PC-3 (cell line): ENCODE data around the gene ANKFN1. TPM values are rescaled to one million over a fixed set of nuclear protein-coding genes. Genes with fewer than 3 reads are reported as not detected.

Source experiments
- ATAC-seq: fragments of 200-7000 bp; cut with Tn5 transposase; 2 replicates; pipeline ENCODE4 v1.9.1; 2020; ENCODE audit warnings: mild to moderate bottlenecking, moderate library complexity
- BruUV-seq: library from RNA; stranded (reverse); fragments of 400-500 nt; replicated peaks from 2 replicates; lab custom pipeline; 2021; lab: Mats Ljungman, UMichigan
- CTCF ChIA-PET: fragments of 300-600 bp; sonication (Branson Sonifier 250); formaldehyde crosslinking; loops from one replicate; lab custom pipeline; 2022; ENCODE audit warnings: antibody characterized with exemption; lab: Charles Lee
- POLR2A ChIA-PET: fragments of 300-600 bp; sonication (Branson Sonifier 250); formaldehyde crosslinking; loops from one replicate; lab custom pipeline; 2022; ENCODE audit warnings: antibody characterized with exemption; ENCODE audit not compliant: unreplicated experiment; lab: Charles Lee
- DNase-seq: peaks from one replicate; pipeline ENCODE4 v3.0.0-alpha.2; 2015
- H2AFZ ChIP-seq: fragments of 300-600 bp; sonication (generic); 2 replicates; pipeline ENCODE4 v1.6.0; 2016; ENCODE audit warnings: antibody characterized with exemption, low read length
- H3F3A ChIP-seq: fragments of 300-600 bp; sonication (generic); one replicate; pipeline ENCODE4 v1.6.0; 2017; ENCODE audit warnings: antibody characterized with exemption, low read length, control low read depth, mild to moderate bottlenecking; ENCODE audit not compliant: unreplicated experiment
- H3K27ac ChIP-seq: fragments of 300-600 bp; sonication (generic); 2 replicates; pipeline ENCODE4 v1.5.1; 2016; ENCODE audit warnings: mild to moderate bottlenecking, low read length
- H3K27me3 ChIP-seq: fragments of 300-600 bp; sonication (generic); 2 replicates; pipeline ENCODE4 v1.6.1; 2016; ENCODE audit warnings: low read length, mixed read lengths
- H3K36me3 ChIP-seq: fragments of 300-600 bp; sonication (generic); 2 replicates; pipeline ENCODE4 v1.6.1; 2016; ENCODE audit warnings: low read depth, mixed run types, low read length, mixed read lengths
- H3K4me1 ChIP-seq: fragments of 300-600 bp; sonication (generic); 2 replicates; pipeline ENCODE4 v1.5.1; 2016; ENCODE audit warnings: low read length; ENCODE audit not compliant: insufficient read depth
- H3K4me2 ChIP-seq: fragments of 300-600 bp; sonication (generic); 2 replicates; pipeline ENCODE4 v1.6.0; 2016; ENCODE audit warnings: low read length
- H3K4me3 ChIP-seq: fragments of 300-600 bp; sonication (generic); 2 replicates; pipeline ENCODE4 v1.5.1; 2016; ENCODE audit warnings: mild to moderate bottlenecking, low read length, mixed read lengths
- H3K79me2 ChIP-seq: fragments of 300-600 bp; sonication (generic); 2 replicates; pipeline ENCODE4 v1.6.1; 2017; ENCODE audit warnings: low read length, mixed read lengths
- H3K9ac ChIP-seq: fragments of 300-600 bp; sonication (generic); 2 replicates; pipeline ENCODE4 v1.6.0; 2016; ENCODE audit warnings: mild to moderate bottlenecking, low read length
- H3K9me2 ChIP-seq: fragments of 300-600 bp; sonication (generic); replicated peaks from 2 replicates; pipeline ENCODE4 v1.6.1; 2016; ENCODE audit warnings: mixed run types, low read length, mixed read lengths
- H3K9me3 ChIP-seq: fragments of 300-600 bp; sonication (generic); 2 replicates; pipeline ENCODE4 v1.6.1; 2016; ENCODE audit warnings: low read length, mixed read lengths
- H4K20me1 ChIP-seq: fragments of 300-600 bp; sonication (generic); 2 replicates; pipeline ENCODE4 v1.6.1; 2016; ENCODE audit warnings: low read length, mixed read lengths
- EZH2 ChIP-seq: fragments of 300-600 bp; sonication (generic); IDR thresholded peaks from one replicate; pipeline ENCODE4 v1.6.1; 2017; ENCODE audit warnings: antibody characterized with exemption, mild to moderate bottlenecking, low read length; ENCODE audit not compliant: unreplicated experiment
- EZH2phosphoT487 ChIP-seq: fragments of 300-600 bp; sonication (generic); IDR thresholded peaks from 2 replicates; pipeline ENCODE4 v1.6.1; 2018; ENCODE audit warnings: mild to moderate bottlenecking, antibody characterized with exemption, low read length, borderline replicate concordance
- intact Hi-C: fragments of 100-400 bp; cut with micrococcal nuclease; formaldehyde crosslinking; loops from 2 replicates; pipeline ENCODE4 v1.9.0; 2023
- total RNA-seq: library from RNA; depleted of rRNA; stranded (reverse); fragments of >200 nt; gene quantifications from 2 replicates; pipeline ENCODE4 v1.2.3, GENCODE V29; 2014
- TF ChIP-seq, protein P1 (sequence below): fragments of 300-600 bp; sonication (generic); conservative IDR thresholded peaks from 2 replicates; pipeline ENCODE4 v1.5.1; 2017; ENCODE audit warnings: antibody characterized with exemption, low read depth, mild to moderate bottlenecking, low read length

ANKFN1 gene
- total RNA-seq, 1 experiment from 2014 or later, result not detected

GRCh38 chr17:56148333-56148732 lies 4.9 kb upstream of the ANKFN1 start:
- no peak for DNase-seq
- intact Hi-C loops, result no loop called here

DNA sequence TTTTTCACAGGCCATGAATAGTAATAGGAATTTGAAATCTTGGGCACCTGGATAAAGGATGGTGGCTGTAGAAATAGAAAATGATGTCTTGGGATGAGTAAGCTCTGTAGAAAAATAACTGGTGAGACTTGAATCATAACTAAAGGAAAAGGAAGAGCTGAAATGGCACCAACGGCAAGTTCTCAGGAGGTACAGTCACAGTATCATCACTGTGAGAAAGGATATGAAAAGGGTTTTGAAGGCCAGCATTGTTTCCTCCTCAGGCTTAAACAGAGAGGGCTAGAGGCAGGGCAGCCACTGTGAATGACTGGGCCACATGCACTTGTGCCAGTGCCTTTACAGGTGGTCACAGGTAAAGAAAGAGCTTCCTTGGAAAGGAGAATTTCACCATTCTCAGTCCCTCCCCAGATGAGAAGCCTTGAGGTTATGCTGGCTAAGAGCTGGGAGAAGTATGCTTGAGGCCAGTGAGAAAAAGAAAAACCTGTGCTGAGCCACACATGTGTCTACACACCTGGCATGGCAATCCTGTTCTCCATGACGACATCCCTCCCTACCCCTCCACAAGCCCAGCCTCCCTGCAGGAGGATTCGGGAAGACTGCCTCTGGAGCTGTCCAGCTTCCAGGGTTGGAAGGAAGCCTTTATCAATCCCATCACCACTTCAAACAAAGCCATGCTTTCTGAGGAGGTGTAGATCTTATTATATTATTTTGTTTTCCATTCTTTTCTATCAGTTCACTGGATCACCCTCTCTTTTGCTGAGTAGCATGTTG lies 3.8 kb upstream of the ANKFN1 start:
- intact Hi-C loops, result no loop called here

More at GRCh38 chr17:56148333-56148732, 4.9 kb upstream of the ANKFN1 start:
- no peak for ATAC-seq
- Histone ChIP-seq H3K9ac (no peak overlapping the region), H3K36me3 (no peaks in the 10 kb centered on the region), H3K79me2 (no peaks in the 10 kb centered on the region), H3K4me3 (no peak overlapping the region), H3F3A (no peaks in the 10 kb centered on the region), H3K27ac (no peak overlapping the region), H4K20me1 (no peaks in the 10 kb centered on the region), H3K27me3 (no peaks in the 10 kb centered on the region), H2AFZ (no peak overlapping the region), H3K4me2 (no peak overlapping the region), H3K4me1 (no peaks in the 10 kb centered on the region), H3K9me3 (0 out of 2 replicates have a peak, but pooled peaks cover 4% of the 10 kb centered on the region), H3K9me2 (no peaks in the 10 kb centered on the region)
- TF ChIP-seq EZH2phosphoT487 (no peak), EZH2 (no peak)
- TF ChIP-seq, protein P1, sequence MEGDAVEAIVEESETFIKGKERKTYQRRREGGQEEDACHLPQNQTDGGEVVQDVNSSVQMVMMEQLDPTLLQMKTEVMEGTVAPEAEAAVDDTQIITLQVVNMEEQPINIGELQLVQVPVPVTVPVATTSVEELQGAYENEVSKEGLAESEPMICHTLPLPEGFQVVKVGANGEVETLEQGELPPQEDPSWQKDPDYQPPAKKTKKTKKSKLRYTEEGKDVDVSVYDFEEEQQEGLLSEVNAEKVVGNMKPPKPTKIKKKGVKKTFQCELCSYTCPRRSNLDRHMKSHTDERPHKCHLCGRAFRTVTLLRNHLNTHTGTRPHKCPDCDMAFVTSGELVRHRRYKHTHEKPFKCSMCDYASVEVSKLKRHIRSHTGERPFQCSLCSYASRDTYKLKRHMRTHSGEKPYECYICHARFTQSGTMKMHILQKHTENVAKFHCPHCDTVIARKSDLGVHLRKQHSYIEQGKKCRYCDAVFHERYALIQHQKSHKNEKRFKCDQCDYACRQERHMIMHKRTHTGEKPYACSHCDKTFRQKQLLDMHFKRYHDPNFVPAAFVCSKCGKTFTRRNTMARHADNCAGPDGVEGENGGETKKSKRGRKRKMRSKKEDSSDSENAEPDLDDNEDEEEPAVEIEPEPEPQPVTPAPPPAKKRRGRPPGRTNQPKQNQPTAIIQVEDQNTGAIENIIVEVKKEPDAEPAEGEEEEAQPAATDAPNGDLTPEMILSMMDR, result no peak
- BruUV-seq, result no TSS peak
- POLR2A ChIA-PET, result no interaction called here
- CTCF ChIA-PET, result no interaction called here

More for the DNA sequence above, 3.8 kb upstream of the ANKFN1 start:
- no peaks in the 10 kb centered on the region for H3F3A ChIP-seq
- H3K4me1 ChIP-seq, result no peaks in the 10 kb centered on the region
- H3K4me3 ChIP-seq, result no peak overlapping the region
- ChIA-PET CTCF (no interaction called here), POLR2A (no interaction called here)
- H3K9me3 ChIP-seq, result no peaks in the 10 kb centered on the region
- DNase-seq, result no peak
- no peaks in the 10 kb centered on the region for H3K36me3 ChIP-seq
- no peak overlapping the region for H3K9ac ChIP-seq
- BruUV-seq, result no TSS peak
- no peak overlapping the region for H3K4me2 ChIP-seq
- H2AFZ ChIP-seq, result no peak overlapping the region
- TF ChIP-seq EZH2 (no peak), EZH2phosphoT487 (no peak)
- TF ChIP-seq, protein P1, result no peak
- H3K27me3 ChIP-seq, result no peaks in the 10 kb centered on the region
- ATAC-seq, result no peak
- H3K9me2 ChIP-seq, result no peaks in the 10 kb centered on the region
- no peaks in the 10 kb centered on the region for H4K20me1 ChIP-seq
- H3K27ac ChIP-seq, result no peak overlapping the region
- no peaks in the 10 kb centered on the region for H3K79me2 ChIP-seq
